Activated CD4-positive, CD25-positive, alpha-beta regulatory T cell treated with anti-CD3 and anti-CD28 coated beads, Interleukin-2, amount 50 U/mL, for 72 hours (primary cell): ENCODE data around the gene RPL26.
"Not testable (repeated sequence)": the region's sequence is repeated elsewhere in the genome, so short reads cannot be mapped to it uniquely, and the experiment has no call there.

Experiments
- DNase-seq: peaks from one replicate; pipeline ENCODE4 v3.0.0; 2021

The RPL26 gene

DNA sequence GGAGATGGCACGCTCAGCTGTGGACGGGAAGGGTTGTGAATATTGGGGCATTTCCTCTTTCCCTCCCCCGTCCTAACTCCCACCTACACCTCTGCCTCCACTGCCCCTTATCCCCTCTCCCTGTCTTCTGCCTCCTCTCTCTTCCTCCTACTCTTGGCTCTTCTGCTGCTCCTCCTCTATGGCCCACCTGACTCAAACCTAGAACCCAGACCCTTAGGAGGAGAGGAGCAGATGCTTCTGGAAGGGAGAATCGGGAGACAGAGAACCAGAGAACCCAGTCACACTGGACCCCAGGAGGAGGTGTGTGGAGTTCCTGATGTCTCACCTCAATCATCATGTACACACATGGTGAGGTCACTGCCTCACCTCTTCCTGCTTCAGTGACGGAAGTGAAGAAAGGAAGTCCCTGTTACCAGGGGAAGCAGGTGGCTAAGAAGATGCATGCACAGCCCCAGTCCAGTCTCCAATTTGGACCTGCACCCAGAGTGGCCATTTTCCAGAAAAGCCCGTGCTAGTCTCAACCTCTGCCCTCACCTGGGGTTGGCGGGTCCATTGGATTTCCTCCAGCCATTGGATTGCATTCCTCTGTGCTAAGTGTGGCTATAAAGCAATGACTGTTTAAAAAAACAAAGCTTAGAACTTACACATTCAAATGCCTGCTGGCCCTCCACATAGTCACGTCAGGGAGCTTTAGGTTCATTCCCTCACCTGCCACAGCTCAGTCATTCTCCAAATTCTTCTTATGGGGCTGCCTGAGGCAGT is 10.7 kb upstream of the RPL26 start:
- DNase-seq, result no peak

DNA sequence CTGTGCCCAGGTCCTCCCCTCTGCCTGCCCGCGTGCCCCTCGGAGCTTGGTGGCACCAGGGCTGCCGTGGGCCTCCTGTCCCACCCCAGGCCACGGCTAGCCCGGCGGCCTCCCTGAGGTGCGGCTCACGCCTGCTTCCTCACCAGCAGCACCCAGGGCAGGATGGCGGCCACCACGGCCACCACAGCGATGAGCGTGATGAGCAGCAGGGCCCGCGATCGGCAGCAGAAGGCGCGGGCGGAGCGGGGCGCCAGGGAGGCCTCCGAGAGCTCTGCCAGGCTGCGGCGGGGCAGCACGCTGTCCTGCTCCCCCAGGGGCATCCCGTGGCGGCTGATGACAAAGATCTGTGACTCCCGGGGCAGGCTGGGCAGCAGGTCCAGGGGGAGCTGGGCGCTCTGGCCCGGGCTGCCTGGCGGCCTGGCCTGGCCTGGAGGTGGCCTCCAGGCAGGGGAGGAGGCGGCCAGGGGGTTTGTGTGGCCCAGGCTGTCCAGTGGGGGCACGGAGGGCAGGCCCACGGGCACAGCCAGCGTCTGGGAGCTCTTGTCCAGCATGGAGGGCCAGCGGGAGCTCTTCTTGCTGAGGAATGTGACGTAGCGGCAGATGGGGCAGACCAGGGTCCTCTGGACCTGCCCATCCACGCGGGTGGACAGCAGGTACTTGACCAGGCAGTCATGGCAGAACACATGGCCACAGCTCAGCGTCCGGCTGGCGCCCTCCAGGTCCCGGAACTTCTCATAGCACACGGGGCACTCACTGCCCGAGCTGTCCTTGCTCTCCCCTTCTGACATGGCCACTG is 9.9 kb upstream of the RPL26 start:
- no peak for DNase-seq

DNA sequence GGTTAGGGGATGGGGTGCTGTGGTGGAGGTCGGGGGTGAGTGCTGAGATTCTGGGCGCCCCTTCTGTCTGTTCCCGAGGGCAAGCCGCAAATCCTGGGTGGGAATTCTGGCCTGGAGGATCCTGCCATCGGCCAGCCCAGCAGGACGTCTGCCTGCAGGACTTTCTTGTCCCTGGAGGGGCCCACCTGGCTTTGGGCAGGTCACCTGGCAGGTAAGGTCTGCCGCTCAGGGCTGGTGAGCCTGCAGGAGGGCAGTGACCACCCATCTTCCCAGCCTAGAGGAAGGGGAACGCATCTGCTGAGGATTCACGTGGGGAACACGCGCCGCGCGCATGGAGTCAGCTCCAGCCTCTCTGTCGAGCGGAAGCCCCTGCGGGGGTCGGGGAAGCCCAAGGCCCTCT is 9.3 kb upstream of the RPL26 start:
- no peak for DNase-seq

DNA sequence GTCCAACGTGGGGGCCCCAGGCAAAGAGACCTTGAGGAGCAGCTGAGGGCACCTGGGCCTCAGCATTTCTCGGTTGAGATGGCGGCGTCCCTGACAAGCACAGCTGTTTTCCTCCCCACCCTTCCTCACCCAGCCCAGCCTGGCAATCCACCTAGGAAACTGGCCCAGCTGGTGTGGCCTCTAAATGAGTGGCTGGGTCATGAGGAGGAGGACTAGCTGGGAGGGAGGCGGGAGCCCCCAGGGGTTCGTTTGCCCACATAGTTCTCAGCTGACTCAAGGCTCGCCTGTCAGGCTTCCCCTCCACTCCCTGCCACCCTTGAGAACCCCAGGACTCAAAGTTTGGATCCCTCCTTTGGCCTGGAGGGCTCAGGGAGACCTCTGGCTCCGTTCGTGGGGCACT is 8.7 kb upstream of the RPL26 start:
- no peak for DNase-seq

DNA sequence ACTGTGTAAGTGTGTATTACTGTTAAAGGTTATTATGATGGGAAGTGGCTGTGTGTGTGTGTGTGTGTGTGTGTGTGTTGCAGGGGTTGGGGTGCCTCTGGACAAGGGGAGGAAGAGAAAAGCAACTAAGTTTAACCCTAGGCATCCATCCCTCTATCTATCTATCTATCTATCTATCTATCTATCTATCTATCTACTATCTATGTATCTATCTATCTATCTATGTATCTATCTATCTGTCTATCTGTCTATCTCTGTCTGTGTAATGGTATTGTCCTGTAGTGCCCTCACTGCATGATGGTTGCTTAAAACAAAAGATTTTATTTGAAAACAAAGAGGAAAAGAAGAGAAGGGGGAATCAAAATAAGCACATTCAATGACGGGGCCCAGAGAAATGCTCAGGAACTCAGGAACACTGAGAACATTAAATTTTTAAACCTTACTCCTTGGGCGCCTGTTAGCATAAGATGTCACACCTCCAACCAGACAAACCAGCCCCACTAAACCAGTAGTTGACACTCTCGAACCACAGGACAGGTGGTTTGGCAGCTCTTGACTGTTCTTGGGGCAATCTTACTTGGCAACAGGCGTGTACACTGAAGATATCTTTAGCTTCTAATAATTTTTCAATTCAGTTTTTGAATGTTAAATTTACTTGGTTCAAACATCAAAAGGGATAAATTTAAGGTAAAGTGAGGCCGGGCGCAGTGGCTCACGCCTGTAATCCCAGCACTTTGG is 5.1 kb upstream of the RPL26 start:
- no peak for DNase-seq

DNA sequence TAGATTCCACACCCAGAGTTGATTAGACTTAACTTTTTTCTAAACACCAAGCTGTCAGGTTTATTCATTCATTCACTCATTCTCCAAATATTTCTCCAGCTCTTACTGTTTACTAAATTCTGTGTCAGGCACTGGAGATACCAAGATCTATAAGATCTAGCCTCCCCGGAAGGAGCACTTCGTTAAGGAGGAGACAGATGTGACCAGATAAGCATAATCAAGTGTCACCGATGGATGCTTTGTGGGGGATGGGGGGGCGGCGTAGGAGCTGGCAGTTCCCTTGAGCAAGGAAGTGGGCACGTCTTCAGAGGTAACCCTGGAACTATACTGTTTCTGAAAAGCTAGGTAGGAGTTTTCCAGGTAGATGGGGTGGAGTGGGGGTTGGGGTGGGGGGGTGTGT is 3.8 kb upstream of the RPL26 start:
- no peak for DNase-seq

DNA sequence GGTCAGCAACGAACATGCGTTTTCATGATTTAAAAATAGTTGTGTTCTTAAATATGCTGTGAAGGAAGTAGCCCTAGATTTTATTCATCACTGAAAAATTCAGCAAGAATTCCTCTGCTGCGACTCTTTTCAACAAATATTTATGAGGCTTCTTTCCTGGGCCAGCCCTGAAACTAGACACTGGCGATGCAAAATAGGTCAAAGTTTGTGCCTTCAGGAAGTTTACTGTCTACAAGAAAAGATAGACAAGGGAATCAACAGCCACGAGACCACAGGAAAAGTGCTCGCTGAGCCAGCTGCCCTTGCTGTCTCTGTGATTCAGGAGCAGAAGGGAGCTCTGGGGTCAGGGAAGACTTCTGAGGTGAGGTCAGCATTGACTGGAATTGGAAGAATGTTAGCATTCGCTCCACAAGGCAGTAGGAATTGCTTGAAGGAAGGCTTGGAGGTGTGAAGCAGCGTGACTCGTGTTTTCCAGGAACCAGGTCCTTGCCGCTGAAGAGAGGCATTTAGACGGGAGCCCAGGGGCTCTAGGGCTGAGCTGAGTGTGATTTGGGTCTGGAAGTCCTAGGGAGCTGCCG is 1.9 kb upstream of the RPL26 start:
- DNase-seq, result no peak

DNA sequence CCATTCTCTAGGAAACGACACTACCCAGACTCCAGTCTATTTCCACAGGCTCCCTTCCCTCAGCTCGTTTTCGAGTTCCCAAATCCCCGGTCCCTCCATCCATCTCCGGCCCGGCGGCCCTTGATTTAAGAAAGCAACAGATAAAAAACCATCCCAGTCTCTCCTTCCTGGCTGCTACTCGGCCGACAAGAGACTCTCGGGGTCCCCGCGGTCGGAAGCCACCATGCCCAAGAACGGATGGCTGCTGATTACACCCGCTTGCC is 182 bp downstream of the RPL26 start:
- DNase-seq, result no peak

DNA sequence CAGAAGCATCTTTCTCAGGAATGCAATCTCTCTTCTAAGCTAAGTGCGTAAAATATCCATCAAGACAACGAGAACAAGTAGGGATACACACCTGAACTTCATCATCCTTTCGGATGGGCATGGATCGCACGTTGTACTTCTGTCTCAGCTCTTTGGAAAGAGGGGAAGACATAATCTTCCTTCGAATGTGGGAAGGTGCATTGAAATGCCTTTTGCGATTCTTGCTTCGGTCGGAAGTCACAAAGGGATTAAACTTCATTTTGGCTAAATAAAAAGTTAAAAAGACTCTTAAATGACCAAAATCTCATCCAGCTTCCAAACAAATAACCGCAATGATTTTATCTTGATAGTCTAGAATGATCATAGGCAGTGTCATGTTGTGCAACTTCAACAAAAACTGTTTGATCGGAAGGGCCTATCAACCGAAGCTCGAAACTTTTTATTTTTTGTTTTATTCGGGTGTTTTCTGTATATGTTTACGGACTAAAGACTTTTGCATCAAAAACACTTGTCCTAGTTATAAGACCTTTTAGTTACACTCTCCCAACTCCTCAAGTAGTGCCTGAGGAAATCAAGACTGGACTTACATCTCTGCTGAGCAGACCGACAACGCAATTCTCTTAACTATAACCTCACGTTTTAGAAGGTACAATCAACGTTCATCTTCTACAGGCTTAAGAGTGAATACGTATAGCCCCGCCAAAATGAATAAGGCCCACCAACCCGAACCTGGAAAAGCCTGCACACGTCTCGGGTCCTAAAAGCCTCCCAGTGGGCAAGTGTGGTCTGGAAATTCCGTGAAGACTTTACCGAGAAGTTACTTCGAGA is 727 bp downstream of the RPL26 start:
- DNase-seq, result no peak

DNA sequence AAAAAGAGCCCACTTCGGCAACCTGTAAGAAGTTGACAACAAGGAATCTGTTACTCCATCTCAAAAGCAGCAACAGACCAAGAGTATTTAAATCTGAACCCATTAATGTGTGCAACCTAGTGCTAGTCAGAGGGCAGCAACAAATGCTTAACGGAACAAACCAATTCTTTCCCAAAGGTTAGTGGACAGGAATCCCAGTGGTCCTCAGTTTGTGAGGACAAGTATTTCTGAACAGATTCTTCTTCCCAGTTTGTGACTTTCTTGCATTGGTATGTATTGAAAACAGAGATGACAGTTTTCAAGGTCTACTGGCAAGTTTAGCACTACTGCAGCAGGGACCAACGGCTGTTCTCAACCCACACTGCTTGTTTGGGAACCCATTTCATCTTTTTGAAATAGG is 2.9 kb downstream of the RPL26 start:
- DNase-seq, result no peak

DNA sequence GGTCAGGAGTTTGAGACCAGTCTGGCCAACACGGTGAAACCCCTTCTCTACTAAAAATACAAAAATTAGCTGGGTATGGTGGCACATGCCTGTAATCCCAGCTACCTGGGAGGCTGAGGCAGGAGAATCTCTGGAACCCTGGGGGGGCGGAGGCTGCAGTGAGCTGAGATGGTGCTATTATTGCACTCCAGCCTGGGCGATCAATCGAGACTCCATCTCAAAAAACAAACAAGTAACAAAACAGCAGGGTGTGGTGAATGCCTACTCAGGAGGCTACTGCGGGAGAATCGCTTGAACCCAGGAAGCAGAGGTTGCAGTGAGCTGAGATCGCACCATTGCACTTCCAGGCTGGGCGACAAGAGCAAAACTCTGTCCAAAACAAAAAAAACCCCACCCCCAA is 4.9 kb downstream of the RPL26 start:
- DNase-seq, result not testable (repeated sequence)

DNA sequence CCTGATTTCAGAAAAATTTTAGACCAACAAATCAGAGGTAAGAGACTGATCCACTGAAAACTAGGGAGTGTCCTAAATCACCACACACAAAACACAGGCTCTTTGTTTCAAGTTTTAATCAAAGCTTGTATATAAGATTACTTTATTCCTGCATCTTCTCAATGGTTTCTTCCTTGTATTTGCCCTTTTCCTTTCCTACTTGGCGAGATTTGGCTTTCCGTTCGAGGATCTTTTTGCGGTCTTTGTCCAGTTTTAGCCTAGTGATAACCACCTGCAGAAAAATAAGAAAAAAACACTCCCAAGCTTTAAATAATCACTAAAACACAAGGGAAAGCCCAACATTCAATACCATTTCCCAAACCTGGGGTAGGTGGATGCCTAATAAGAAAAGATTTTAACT is 5.6 kb downstream of the RPL26 start:
- no peak for DNase-seq

DNA sequence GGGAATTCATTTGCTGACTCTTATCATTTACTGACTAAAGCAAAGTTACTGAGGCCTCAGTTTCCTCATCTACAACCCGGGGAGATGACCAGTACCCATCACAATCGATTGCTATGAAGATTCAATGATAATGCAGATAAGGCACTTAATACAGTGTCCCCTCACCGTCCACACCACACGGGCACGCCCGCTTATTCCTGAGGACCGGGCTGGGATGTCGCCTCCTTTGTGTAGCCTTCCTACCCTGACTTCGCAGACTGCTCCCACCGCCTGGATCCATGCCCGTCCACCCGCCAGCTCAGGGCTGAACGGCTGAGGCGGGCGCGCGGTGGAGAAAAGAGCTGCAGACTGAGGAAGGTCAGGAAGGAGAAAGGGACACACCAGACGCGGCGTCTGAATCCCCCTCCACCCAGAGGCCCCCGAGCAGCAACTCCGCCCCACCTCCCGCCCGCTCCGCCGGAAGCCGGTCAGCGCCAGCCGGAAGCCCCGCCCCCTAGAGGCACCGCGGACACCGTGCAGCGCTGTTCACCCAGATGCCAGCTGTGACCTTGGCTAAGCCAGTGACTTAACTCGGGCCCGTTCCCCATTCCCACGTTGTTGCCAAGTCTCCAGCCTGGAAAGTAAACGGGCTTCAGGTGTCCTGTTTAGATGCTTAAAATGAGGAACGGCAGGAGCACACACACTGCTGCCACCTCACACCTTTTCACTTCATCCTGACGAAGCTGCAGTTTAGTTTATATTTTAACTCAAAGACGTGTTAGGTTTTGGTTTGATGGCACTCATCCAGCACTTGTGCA is 6.5 kb downstream of the RPL26 start, which contains the start of gene KRABD2:
Gene KRABD2, minus strand, starts transcription at position 434 of the 797 bp plus-strand sequence.
- peak; percentile 91 for DNase-seq

DNA sequence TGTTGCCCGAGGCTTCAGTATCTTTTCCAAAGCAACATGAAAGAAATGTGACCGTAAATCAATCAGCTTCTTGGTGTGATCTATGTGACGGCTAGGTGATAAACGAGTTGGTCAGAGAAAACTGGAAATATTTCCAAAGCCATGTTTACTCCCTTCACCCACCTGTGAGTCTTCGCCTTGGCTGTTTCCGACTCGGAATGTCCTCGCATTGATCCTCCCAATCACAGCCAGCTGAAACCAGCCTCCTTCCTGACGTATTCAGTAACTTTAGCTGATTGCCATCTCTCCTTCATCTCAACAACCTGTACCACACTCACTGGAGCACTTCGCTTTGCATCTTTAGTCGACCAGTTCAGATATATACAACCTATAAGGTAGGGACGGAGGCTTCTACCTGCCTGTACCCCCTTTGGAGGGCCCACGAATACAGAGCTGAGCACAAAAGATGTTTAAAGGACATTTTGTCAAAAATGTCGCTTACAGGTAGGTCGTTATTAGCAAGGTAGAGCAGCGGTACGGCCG is 7.2 kb downstream of the RPL26 start:
- no peak for DNase-seq

DNA sequence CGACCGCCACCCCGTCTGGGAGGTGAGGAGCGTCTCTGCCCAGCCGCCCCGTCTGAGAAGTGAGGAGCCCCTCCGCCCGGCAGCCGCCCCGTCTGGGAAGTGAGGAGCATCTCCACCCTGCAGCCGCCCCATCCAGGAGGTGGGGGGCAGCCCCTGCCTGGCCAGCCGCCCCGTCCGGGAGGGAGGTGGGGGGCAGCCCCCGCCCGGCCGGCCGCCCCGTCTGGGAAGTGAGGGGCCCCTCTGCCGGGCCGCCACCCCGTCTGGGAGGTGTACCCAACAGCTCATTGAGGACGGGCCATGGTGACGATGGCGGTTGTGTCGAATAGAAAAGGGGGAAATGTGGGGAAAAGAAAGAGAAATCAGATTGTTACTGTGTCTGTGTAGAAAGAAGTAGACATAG is 9.1 kb downstream of the RPL26 start:
- DNase-seq, result not testable (repeated sequence)

DNA sequence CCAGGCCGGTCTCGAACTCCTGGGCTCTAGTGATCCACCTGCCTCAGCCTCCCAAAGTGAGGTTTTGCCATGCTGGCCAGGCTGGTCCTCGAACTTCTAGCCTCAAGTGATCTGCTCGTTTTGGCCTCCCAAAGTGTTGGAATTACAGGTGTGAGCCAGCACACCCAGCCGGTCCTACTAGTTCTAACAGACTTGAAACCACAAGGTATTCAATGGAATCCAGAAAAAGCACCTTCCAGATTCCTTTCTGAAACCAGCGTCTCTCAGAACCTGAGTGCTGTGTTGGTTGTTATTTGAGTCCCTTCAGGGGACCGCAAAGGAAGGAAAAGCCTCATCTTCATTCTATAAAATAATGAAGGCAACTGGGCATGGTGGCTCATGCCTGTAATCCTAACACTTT is 10.6 kb downstream of the RPL26 start:
- DNase-seq, result no peak

DNA sequence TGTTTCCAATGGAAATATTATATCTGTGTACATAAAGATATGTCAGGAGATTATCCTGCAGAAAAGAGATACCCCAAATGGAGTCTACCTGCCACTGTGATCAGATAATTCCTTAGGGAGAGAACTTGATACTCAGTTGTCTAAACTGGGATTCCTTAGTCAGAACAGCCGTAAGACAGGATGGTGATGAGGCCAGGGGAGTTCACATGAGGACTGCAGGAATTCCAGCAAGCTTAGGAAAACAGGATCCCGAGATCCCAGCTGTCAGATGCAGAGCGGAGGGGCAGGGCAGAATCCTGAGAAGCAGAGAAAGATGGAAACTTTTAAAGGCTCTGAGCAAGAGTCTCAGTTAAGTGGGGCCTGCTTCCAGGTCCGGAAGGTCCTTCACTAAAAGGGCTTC is 11.2 kb downstream of the RPL26 start:
- DNase-seq, result no peak

DNA sequence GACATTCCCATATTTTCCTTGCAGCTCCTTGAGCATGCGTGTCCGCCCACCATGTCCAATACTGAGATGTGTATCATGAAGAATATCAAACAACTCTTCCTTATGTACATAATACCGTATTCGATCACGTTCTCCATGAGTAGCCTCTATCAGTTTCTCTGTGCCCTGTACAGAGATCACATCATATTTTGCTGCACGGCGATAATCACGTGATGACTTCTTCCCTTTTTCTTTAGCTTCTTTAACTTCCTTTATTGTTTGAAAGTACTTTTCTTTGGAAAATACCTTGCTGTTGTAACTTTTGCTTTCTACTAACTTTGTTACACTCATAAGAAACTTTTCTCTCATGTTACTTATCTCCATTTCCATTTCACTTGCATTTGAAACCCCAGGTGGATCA is 13.0 kb downstream of the RPL26 start:
- DNase-seq, result no peak

DNA sequence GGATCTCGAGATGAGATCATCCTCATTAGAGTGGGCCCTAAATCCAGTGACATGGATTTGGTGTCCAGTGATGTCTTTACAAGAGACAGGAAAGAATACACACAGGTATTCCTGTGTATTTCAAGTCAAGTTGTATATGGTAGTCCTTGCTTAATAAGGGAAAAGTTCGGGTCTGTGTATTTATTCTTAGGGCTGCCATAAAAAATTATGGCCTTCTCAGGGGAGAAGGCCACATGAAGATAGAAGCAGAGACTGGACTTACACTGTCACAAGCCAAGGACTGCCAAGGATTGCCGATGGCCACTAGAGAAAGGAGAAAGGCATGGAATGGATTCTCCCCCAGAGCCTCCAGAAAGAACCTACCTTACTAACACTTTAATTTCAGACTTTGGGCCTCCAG is 14.8 kb downstream of the RPL26 start:
- DNase-seq, result no peak

DNA sequence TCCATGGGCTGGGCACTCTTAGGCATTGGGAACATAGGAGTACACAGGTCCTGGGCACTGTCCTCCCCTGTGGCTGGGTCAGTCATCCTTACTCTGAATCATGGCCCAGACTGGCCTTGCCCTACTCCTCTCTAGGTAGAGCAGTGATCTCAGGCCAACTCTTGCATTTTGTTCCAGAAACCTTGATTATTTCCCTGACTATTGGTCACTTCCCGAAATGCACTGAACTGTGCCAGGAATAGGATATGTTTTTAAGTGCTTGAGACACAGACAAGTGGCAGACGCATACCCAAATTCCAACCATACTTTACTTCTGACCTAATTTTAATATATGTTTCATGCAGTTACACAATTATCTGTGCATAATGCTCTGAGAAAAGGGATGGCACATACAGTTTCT is 16.8 kb downstream of the RPL26 start:
- DNase-seq, result no peak

DNA sequence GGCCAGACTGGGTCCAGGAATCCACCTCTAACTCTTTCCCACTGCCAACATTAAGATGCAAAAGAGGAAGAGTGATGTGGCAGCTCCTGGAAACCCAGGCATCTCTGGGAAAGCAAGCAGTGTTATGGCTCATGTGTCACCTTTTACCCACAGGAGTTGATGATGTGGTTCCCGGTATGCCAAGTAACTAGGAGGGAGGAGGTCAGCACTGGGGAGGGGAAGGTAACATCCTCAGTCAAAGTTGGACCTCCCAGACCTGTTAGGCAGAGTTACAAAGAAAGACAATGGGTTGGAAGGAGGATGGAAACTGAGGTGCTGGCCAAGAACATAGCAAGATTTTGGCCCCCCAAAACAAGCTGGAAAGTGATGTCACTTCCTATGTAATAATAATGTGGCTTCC is 17.9 kb downstream of the RPL26 start:
- no peak for DNase-seq
